ENCODE data around the gene UMODL1. TPM values are rescaled to one million over a fixed set of nuclear protein-coding genes. Genes with fewer than 3 reads are reported as not detected.

UMODL1 gene
- total RNA-seq, 1 experiment from 2014 or later = 0.20 TPM

- no peak for DNase-seq
- intact Hi-C loops (cut with micrococcal nuclease; ENCODE audit: unreplicated experiment) = no loop called here
- BruUV-seq (replicated peaks) = no TSS peak
Observed at GRCh38 chr21:42187976-42188653, 117.0 kb downstream of the UMODL1 start.

GRCh38 chr21:42188663-42189062 lies 117.5 kb downstream of the UMODL1 start:
- no peaks in the 10 kb centered on the region for H3K36me3 Mint-ChIP-seq (ENCODE audit: insufficient read depth, unreplicated experiment)
- ChIA-PET CTCF (no interaction called here), POLR2A (no interaction called here)
- H3K27me3 Mint-ChIP-seq (ENCODE audit: insufficient read depth, unreplicated experiment) = peaks cover 12% of the 10 kb centered on the region
- H3K4me1 Mint-ChIP-seq (ENCODE audit: low read depth, unreplicated experiment) = no peaks in the 10 kb centered on the region
- Histone ChIP-seq H3K9me3 (no peaks in the 10 kb centered on the region), H3K4me1 (no peaks in the 10 kb centered on the region), H3K27me3 (replicated peaks; ENCODE audit: control insufficient read depth, insufficient read depth, low read length) (no peaks in the 10 kb centered on the region; the same call in 1 of the 2 replicates), H3K36me3 (ENCODE audit: control insufficient read depth, insufficient read depth, low read length) (no peaks in the 10 kb centered on the region), H3K4me3 (ENCODE audit: low read depth, low read length) (no peak overlapping the region)
- no peak overlapping the region for H3K27ac Mint-ChIP-seq (ENCODE audit: unreplicated experiment)
- TF ChIP-seq CTCF (IDR thresholded peaks at IDR 0.05; ENCODE audit: insufficient read depth in 1 of 2, low read depth in 1 of 2, low read length in 1 of 2, severe bottlenecking in 1 of 2, unreplicated experiment in 1 of 2) = no peak
- H3K9me3 Mint-ChIP-seq (ENCODE audit: unreplicated experiment) = no peaks in the 10 kb centered on the region
- DNase-seq = no peak
- intact Hi-C loops (cut with micrococcal nuclease; ENCODE audit: unreplicated experiment) = no loop called here
- H3K4me3 Mint-ChIP-seq (ENCODE audit: unreplicated experiment) = no peak overlapping the region
- BruUV-seq (replicated peaks) = no TSS peak

More at GRCh38 chr21:42187976-42188653, 117.0 kb downstream of the UMODL1 start:
- Mint-ChIP-seq H3K36me3 (ENCODE audit: insufficient read depth, unreplicated experiment) (no peaks in the 10 kb centered on the region), H3K4me3 (ENCODE audit: unreplicated experiment) (no peak overlapping the region), H3K27ac (ENCODE audit: unreplicated experiment) (no peak overlapping the region), H3K9me3 (ENCODE audit: unreplicated experiment) (no peaks in the 10 kb centered on the region), H3K4me1 (ENCODE audit: low read depth, unreplicated experiment) (no peaks in the 10 kb centered on the region), H3K27me3 (ENCODE audit: insufficient read depth, unreplicated experiment) (peaks cover 10% of the 10 kb centered on the region)
- TF ChIP-seq CTCF (IDR thresholded peaks at IDR 0.05; ENCODE audit: insufficient read depth in 1 of 2, low read depth in 1 of 2, low read length in 1 of 2, severe bottlenecking in 1 of 2, unreplicated experiment in 1 of 2) = no peak
- POLR2A ChIA-PET = no interaction called here
- H3K9me3 ChIP-seq = no peaks in the 10 kb centered on the region; the same call in 1 of the 2 replicates
- CTCF ChIA-PET = no interaction called here
- H3K4me3 ChIP-seq (ENCODE audit: low read depth, low read length) = no peak overlapping the region
- no peaks in the 10 kb centered on the region; the same call in 1 of the 2 replicates for H3K27me3 ChIP-seq (replicated peaks; ENCODE audit: control insufficient read depth, insufficient read depth, low read length)
- no peaks in the 10 kb centered on the region for H3K36me3 ChIP-seq (ENCODE audit: control insufficient read depth, insufficient read depth, low read length)
- H3K4me1 ChIP-seq = no peaks in the 10 kb centered on the region

- no peak overlapping the region for H3K4me3 ChIP-seq (ENCODE audit: low read depth, low read length)
- Mint-ChIP-seq H3K27ac (ENCODE audit: unreplicated experiment) (no peak overlapping the region), H3K36me3 (ENCODE audit: insufficient read depth, unreplicated experiment) (no peaks in the 10 kb centered on the region), H3K4me3 (ENCODE audit: unreplicated experiment) (no peak overlapping the region), H3K4me1 (ENCODE audit: low read depth, unreplicated experiment) (no peaks in the 10 kb centered on the region), H3K9me3 (ENCODE audit: unreplicated experiment) (no peaks in the 10 kb centered on the region), H3K27me3 (ENCODE audit: insufficient read depth, unreplicated experiment) (peaks cover 12% of the 10 kb centered on the region)
- H3K9me3 ChIP-seq = no peaks in the 10 kb centered on the region
- POLR2A ChIA-PET = no interaction called here
- no peak for DNase-seq
- H3K4me1 ChIP-seq = no peaks in the 10 kb centered on the region
- BruUV-seq (replicated peaks) = no TSS peak
- intact Hi-C loops (cut with micrococcal nuclease; ENCODE audit: unreplicated experiment) = no loop called here
- no peaks in the 10 kb centered on the region; the same call in 1 of the 2 replicates for H3K27me3 ChIP-seq (replicated peaks; ENCODE audit: control insufficient read depth, insufficient read depth, low read length)
- no peaks in the 10 kb centered on the region for H3K36me3 ChIP-seq (ENCODE audit: control insufficient read depth, insufficient read depth, low read length)
- CTCF ChIA-PET = no interaction called here
- no peak for TF ChIP-seq CTCF (IDR thresholded peaks at IDR 0.05; ENCODE audit: insufficient read depth in 1 of 2, low read depth in 1 of 2, low read length in 1 of 2, severe bottlenecking in 1 of 2, unreplicated experiment in 1 of 2)
Observed at GRCh38 chr21:42189431-42189830, 118.3 kb downstream of the UMODL1 start.
